NOMO-1 treated with DMSO at 0.1 percent for 48 hours (cell line): Measurements from ENCODE around the gene XAB2.

Experiments
- DNase-seq: peaks from one replicate; lab custom pipeline; 2025; ENCODE audit not compliant: unreplicated experiment; lab: John Stamatoyannopoulos, UW

The XAB2 gene

GRCh38 chr19:7612282-7613274, 16.8 kb downstream of the XAB2 start:
- no peak for DNase-seq

GRCh38 chr19:7611541-7612279, 17.6 kb downstream of the XAB2 start:
- no peak for DNase-seq

- DNase-seq = no peak
Measured at GRCh38 chr19:7610491-7611240, 18.7 kb downstream of the XAB2 start.

GRCh38 chr19:7607874-7608560, 21.3 kb downstream of the XAB2 start:
- no peak for DNase-seq

GRCh38 chr19:7607212-7607873, 22.0 kb downstream of the XAB2 start:
- DNase-seq = no peak

- no peak for DNase-seq
Measured at GRCh38 chr19:7606289-7606688, 23.1 kb downstream of the XAB2 start.

GRCh38 chr19:7605490-7606222, 23.7 kb downstream of the XAB2 start:
- peak; percentile 38 for DNase-seq

GRCh38 chr19:7603919-7604318, 25.4 kb downstream of the XAB2 start:
- no peak for DNase-seq

GRCh38 chr19:7602935-7603497, 26.3 kb downstream of the XAB2 start:
- DNase-seq = no peak

- DNase-seq = no peak
Measured at GRCh38 chr19:7602240-7602934, 27.0 kb downstream of the XAB2 start.

GRCh38 chr19:7600721-7601120, 28.6 kb downstream of the XAB2 start:
- DNase-seq = no peak

- no peak for DNase-seq
Measured at GRCh38 chr19:7598180-7598579, 31.2 kb downstream of the XAB2 start.

- no peak for DNase-seq
Measured at GRCh38 chr19:7597689-7598088, 31.7 kb downstream of the XAB2 start.

GRCh38 chr19:7596211-7596937, 33.0 kb downstream of the XAB2 start:
- DNase-seq = no peak

- peak; percentile 30 for DNase-seq
Measured at GRCh38 chr19:7595466-7596133, 33.7 kb downstream of the XAB2 start, which contains the start of gene CAMSAP3. Gene CAMSAP3 (plus strand): TSS chr19:7595863. CDS start chr19:7596003, 140 bp downstream.

- no peak for DNase-seq
Measured at GRCh38 chr19:7590256-7590655, 39.1 kb downstream of the XAB2 start.

- DNase-seq = no peak
Measured at GRCh38 chr19:7589822-7590221, 39.5 kb downstream of the XAB2 start.
